Activated CD4-positive, alpha-beta T cell treated with anti-CD3 and anti-CD28 coated beads for 36 hours (primary cell): ENCODE results near the gene OR4K2. TPM values are rescaled to one million over a fixed set of nuclear protein-coding genes. Genes with fewer than 3 reads are reported as not detected.
"Not testable (repeated sequence)": the region's sequence is repeated elsewhere in the genome, so short reads cannot be mapped to it uniquely, and the experiment has no call there.

Experiments
- ATAC-seq: fragments of 200-7000 bp; cut with Tn5 transposase; one replicate; pipeline ENCODE4 v1.10.0; 2021; ENCODE audit warnings: mild to moderate bottlenecking, moderate library complexity
- CTCF ChIA-PET: fragments of 350-600 bp; sonication (Branson Sonifier 250); formaldehyde crosslinking; loops from one replicate; lab custom pipeline; 2021; ENCODE audit warnings: antibody characterized with exemption; lab: Charles Lee
- POLR2A ChIA-PET: fragments of 350-600 bp; sonication (Branson Sonifier 250); formaldehyde crosslinking; loops from one replicate; lab custom pipeline; 2021; ENCODE audit warnings: antibody characterized with exemption, inconsistent platforms; lab: Charles Lee
- DNase-seq: peaks from one replicate; pipeline ENCODE4 v3.0.0-alpha.2; 2020
- H3K27ac Mint-ChIP-seq: one replicate; pipeline ENCODE4 v1.8.0; 2021; ENCODE audit warnings: mixed read lengths
- H3K27me3 Mint-ChIP-seq: one replicate; pipeline ENCODE4 v1.8.0; 2021; ENCODE audit warnings: mixed read lengths
- H3K36me3 Mint-ChIP-seq: one replicate; pipeline ENCODE4 v1.8.0; 2021; ENCODE audit warnings: low read depth, mixed read lengths
- H3K4me1 Mint-ChIP-seq: one replicate; pipeline ENCODE4 v1.8.0; 2021; ENCODE audit warnings: mixed read lengths
- H3K4me3 Mint-ChIP-seq: one replicate; pipeline ENCODE4 v1.8.0; 2021; ENCODE audit warnings: mild to moderate bottlenecking, moderate library complexity, mixed read lengths
- H3K9me3 Mint-ChIP-seq: one replicate; pipeline ENCODE4 v1.8.0; 2021; ENCODE audit warnings: low read depth, mixed read lengths
- intact Hi-C, 2 experiments: fragments of 100-400 bp; cut with DNase I in 1 of 2; cut with micrococcal nuclease in 1 of 2; formaldehyde crosslinking; loops; one replicate each; pipeline versions ENCODE4 v1.14.2 to v1.15.1; 2022 to 2024; cut with DNase I, micrococcal nuclease
- total RNA-seq, 2 experiments: library from RNA; stranded (reverse); gene quantifications; one replicate each; pipeline ENCODE4 v1.2.3, GENCODE V29; 2021

The OR4K2 gene, protein sequence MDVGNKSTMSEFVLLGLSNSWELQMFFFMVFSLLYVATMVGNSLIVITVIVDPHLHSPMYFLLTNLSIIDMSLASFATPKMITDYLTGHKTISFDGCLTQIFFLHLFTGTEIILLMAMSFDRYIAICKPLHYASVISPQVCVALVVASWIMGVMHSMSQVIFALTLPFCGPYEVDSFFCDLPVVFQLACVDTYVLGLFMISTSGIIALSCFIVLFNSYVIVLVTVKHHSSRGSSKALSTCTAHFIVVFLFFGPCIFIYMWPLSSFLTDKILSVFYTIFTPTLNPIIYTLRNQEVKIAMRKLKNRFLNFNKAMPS
- total RNA-seq: not detected

- no peak for ATAC-seq
- Mint-ChIP-seq H3K4me1 (no peaks in the 10 kb centered on the region), H3K9me3 (no peaks in the 10 kb centered on the region), H3K4me3 (no peak within 1 kb of the TSS), H3K36me3 (no peaks in the 10 kb centered on the region), H3K27ac (no peak within 1 kb of the TSS), H3K27me3 (peaks cover 2% of the 10 kb centered on the region)
- ChIA-PET CTCF (no interaction called here), POLR2A (no interaction called here)
- intact Hi-C loops: no loop called here
- DNase-seq: no peak
These were observed at the start of gene OR4K2 for GRCh38 chr14:19874842-19875241. Gene OR4K2 (plus strand): TSS chr14:19875142. CDS start chr14:19876268, 1,126 bp downstream.

GRCh38 chr14:19827626-19828244, 47.2 kb upstream of the OR4K2 start:
- intact Hi-C loops, H3K4me1 Mint-ChIP-seq: not testable (repeated sequence)

DNA sequence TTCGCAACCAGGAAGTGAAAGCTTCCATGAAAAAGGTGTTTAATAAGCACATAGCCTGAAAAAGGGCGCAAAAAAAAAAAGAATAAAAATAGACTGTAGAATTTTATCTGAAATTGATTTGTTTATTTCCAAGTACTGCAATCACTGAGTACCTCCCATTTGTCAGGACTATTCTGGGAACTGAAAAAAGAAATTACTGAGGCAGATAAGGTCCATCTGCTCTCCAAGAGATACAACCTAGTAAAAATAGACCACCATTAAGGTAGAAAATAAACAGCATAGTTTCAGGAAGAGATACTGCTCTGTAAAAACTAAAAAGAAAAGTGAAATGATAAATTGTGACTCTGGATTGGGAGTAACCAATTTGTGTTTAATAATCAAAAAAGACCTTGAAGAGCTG, 46.6 kb upstream of the OR4K2 start:
- intact Hi-C loops: no loop called here
- ChIA-PET POLR2A (no interaction called here), CTCF (no interaction called here)
- Mint-ChIP-seq H3K4me1 (no peaks in the 10 kb centered on the region), H3K27ac (no peak overlapping the region), H3K9me3 (peaks cover under 1% of the 10 kb centered on the region), H3K4me3 (no peak overlapping the region), H3K36me3 (no peaks in the 10 kb centered on the region), H3K27me3 (peaks cover 5% of the 10 kb centered on the region)
- ATAC-seq: no peak
- no peak for DNase-seq

More at GRCh38 chr14:19827626-19828244, 47.2 kb upstream of the OR4K2 start:
- H3K4me3 Mint-ChIP-seq, ATAC-seq, CTCF ChIA-PET, POLR2A ChIA-PET, H3K9me3 Mint-ChIP-seq, H3K27ac Mint-ChIP-seq, H3K27me3 Mint-ChIP-seq, DNase-seq, H3K36me3 Mint-ChIP-seq: not testable (repeated sequence)

DNA sequence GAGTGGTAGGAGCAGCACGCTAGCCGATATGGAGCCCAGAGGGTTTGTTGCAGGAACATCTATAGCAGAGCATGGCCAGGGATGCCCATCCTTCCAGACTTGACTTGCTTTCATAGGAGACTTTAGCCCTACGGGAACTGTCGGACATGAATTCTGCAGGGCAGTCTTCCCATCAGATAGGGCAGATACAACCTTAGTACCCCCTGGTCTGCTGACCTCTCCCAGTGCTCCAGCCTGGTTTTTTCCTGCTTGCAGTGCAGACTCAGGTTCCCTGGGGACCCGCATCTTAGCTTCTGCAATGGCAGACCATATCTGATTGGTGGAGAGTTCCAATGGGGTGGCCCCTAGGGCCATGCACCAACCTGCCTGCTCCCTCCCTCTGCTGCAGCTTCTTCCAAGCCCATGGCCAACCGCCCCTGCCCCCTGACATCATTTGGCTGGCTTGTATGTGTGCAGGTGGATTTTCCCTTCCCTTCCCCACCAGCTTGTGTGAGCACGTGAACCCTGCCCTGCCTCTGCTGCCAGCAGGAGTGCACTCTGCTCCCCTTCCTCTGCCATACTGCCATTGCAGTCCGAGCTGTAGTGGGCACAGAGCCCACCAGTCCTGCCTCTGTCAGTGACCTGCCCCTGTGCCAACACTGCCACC, 40.6 kb upstream of the OR4K2 start:
- POLR2A ChIA-PET, intact Hi-C loops, DNase-seq: not testable (repeated sequence)

DNA sequence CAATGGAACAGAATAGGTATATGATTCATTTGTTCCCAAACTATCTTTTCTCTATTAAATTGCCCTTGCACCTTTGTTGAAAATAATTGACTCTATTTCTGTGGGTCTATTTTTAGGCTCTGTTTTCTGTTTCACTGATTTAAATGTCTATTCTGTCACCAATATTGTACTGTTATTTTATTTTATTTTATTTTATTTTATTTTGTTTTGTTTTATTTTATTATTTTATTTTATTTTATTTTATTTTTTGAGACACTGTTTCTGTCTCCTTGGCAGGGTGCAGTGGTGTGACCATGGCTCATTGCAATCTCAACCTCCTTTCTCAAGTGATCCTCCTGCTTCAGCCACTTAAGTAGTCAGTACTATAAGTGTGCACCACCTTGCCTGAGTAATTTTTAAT, 36.5 kb upstream of the OR4K2 start:
- Mint-ChIP-seq H3K9me3 (peaks cover 2% of the 10 kb centered on the region), H3K4me1 (no peaks in the 10 kb centered on the region), H3K36me3 (no peaks in the 10 kb centered on the region), H3K4me3 (no peak overlapping the region), H3K27ac (no peak overlapping the region), H3K27me3 (no peaks in the 10 kb centered on the region)
- POLR2A ChIA-PET: no interaction called here
- no peak for ATAC-seq
- intact Hi-C loops: no loop called here
- no peak for DNase-seq
- CTCF ChIA-PET: no interaction called here

More for the DNA sequence above, 40.6 kb upstream of the OR4K2 start:
- H3K27me3 Mint-ChIP-seq, H3K27ac Mint-ChIP-seq, H3K36me3 Mint-ChIP-seq, ATAC-seq, H3K4me1 Mint-ChIP-seq, H3K9me3 Mint-ChIP-seq, CTCF ChIA-PET, H3K4me3 Mint-ChIP-seq: not testable (repeated sequence)

GRCh38 chr14:19851365-19851764, 23.6 kb upstream of the OR4K2 start:
- Mint-ChIP-seq H3K9me3 (no peaks in the 10 kb centered on the region), H3K27ac (no peak overlapping the region), H3K4me3 (no peak overlapping the region), H3K4me1 (no peaks in the 10 kb centered on the region), H3K36me3 (no peaks in the 10 kb centered on the region), H3K27me3 (peaks cover 6% of the 10 kb centered on the region)
- DNase-seq (no peak), ATAC-seq (no peak)
- intact Hi-C loops: no loop called here
- POLR2A ChIA-PET: no interaction called here
- CTCF ChIA-PET: no interaction called here

- DNase-seq, CTCF ChIA-PET, H3K9me3 Mint-ChIP-seq, POLR2A ChIA-PET, H3K4me3 Mint-ChIP-seq, H3K27me3 Mint-ChIP-seq, ATAC-seq, intact Hi-C loops, H3K4me1 Mint-ChIP-seq, H3K27ac Mint-ChIP-seq, H3K36me3 Mint-ChIP-seq: not testable (repeated sequence)
These were observed 8.8 kb upstream of the OR4K2 start for GRCh38 chr14:19866061-19866669.

DNA sequence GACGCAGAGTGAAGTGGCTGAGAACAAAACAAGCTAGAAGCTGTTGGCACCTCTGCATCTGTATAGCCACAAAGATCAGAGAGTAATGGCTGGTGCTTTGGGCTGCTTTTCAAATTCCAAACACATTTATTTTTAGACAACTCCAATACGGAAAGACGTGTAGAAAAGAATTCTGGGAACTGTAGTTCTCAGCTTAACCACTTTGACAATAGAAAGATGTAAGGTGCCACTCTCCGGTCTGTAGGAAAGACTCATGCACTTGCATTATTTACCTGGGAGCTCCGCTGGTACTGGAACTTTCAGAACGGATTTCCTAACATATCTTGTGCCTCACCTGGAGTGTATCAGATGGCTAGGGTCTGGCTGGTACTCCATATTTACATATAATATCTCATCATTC, 1.8 kb upstream of the OR4K2 start:
- Mint-ChIP-seq H3K4me3 (no peak overlapping the region), H3K4me1 (no peaks in the 10 kb centered on the region), H3K27ac (no peak overlapping the region), H3K36me3 (no peaks in the 10 kb centered on the region), H3K27me3 (peaks cover 2% of the 10 kb centered on the region), H3K9me3 (no peaks in the 10 kb centered on the region)
- ChIA-PET CTCF (no interaction called here), POLR2A (no interaction called here)
- no peak for DNase-seq
- intact Hi-C loops: no loop called here
- no peak for ATAC-seq

- H3K4me3 Mint-ChIP-seq: no peak overlapping the region
- ATAC-seq: no peak
- no peak overlapping the region for H3K27ac Mint-ChIP-seq
- peaks cover 2% of the 10 kb centered on the region for H3K27me3 Mint-ChIP-seq
- H3K9me3 Mint-ChIP-seq: no peaks in the 10 kb centered on the region
- no peaks in the 10 kb centered on the region for H3K36me3 Mint-ChIP-seq
- H3K4me1 Mint-ChIP-seq: no peaks in the 10 kb centered on the region
- ChIA-PET CTCF (interaction anchor here (0.6 to 0.9 kb wide), 2 partner anchors 10 to 287 kb away, joined by 3 to 5 read pairs; no protein-coding TSS in a partner anchor), POLR2A (no interaction called here)
- DNase-seq: no peak
- intact Hi-C loops: no loop called here
These were observed 3.2 kb downstream of the OR4K2 start for GRCh38 chr14:19878029-19878642.

DNA sequence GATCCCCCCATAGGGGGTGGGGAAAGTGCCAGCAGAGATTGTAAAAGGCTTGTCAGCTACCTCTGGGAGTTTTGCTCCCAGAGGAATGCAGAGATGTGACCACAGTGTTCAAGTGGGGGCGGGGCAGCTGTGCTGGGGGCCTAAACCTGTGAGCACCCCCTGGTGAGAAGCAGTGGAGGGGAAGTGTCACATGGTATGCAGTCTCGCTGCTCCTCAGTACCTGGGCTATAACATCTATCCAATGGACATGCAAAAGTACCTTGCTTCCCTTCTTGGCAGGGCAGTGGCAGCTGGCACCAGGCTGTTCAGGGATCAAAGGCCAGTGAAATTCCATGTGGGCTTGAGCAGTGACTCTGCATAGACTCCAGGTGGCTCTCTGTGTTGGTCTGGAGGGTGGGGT, 20.3 kb downstream of the OR4K2 start:
- intact Hi-C loops: no loop called here
- H3K4me3 Mint-ChIP-seq: no peak overlapping the region
- ChIA-PET CTCF (no interaction called here), POLR2A (no interaction called here)
- no peak for DNase-seq
- no peaks in the 10 kb centered on the region for H3K4me1 Mint-ChIP-seq
- H3K27me3 Mint-ChIP-seq: no peaks in the 10 kb centered on the region
- H3K36me3 Mint-ChIP-seq: peaks cover 2% of the 10 kb centered on the region
- peaks cover 28% of the 10 kb centered on the region for H3K9me3 Mint-ChIP-seq
- no peak overlapping the region for H3K27ac Mint-ChIP-seq
- ATAC-seq: no peak

DNA sequence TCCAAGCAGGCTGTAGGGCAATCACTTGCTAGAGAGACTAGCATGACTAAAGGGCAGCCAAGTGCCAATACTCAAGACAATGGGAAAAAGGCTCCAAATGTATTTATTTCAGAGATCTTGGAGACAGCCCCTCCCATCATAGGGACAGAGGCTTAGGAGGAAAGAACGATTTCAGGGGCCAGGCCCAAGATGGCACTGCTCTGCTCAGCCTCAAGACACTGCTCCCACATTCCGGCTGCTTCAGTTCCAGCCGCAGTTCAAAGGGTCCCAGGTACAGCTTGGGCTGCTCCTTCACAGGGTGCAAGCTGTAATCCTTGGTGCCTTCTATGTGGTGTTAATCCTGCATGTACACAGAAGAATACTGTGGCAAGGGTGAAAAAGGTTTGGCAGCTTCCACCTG, 26.1 kb downstream of the OR4K2 start:
- DNase-seq: no peak
- CTCF ChIA-PET: no interaction called here
- POLR2A ChIA-PET: no interaction called here

More for the DNA sequence above, 26.1 kb downstream of the OR4K2 start:
- peaks cover 13% of the 10 kb centered on the region for H3K9me3 Mint-ChIP-seq
- no peak overlapping the region for H3K27ac Mint-ChIP-seq
- peaks cover 2% of the 10 kb centered on the region for H3K36me3 Mint-ChIP-seq
- no peaks in the 10 kb centered on the region for H3K4me1 Mint-ChIP-seq
- intact Hi-C loops: no loop called here
- ATAC-seq: no peak
- H3K4me3 Mint-ChIP-seq: no peak overlapping the region
- no peaks in the 10 kb centered on the region for H3K27me3 Mint-ChIP-seq
